GM19467 (cell line): ENCODE data around the gene C2CD4A.
A peak's percentile ranks its signal among the peaks of the same experiment; 100 is the strongest.

Source experiments
- ATAC-seq: cut with Tn5 transposase; IDR thresholded peaks from one replicate; pipeline ENCODE4 v1.9.1; 2021; ENCODE audit warnings: mild to moderate bottlenecking, moderate library complexity; ENCODE audit not compliant: unreplicated experiment

C2CD4A gene

GRCh38 chr15:62059108-62059815 is 7.5 kb upstream of the C2CD4A start:
- ATAC-seq = no peak

- peak; percentile 63 for ATAC-seq
Observed at GRCh38 chr15:62059816-62060112, 7.0 kb upstream of the C2CD4A start.

GRCh38 chr15:62060113-62060895 is 6.5 kb upstream of the C2CD4A start, which contains the start of gene VPS13C:
Gene VPS13C, minus strand, starts transcription at chr15:62060447. Its CDS starts 73 bp downstream, at chr15:62060374.
- ATAC-seq = peak; percentile 86

- ATAC-seq = no peak
Observed at GRCh38 chr15:62060896-62061280, 5.9 kb upstream of the C2CD4A start.

- no peak for ATAC-seq
Observed at GRCh38 chr15:62063825-62064635, 2.7 kb upstream of the C2CD4A start.

- ATAC-seq = no peak
Observed at GRCh38 chr15:62067448-62068044, 769 bp downstream of the C2CD4A start.

- ATAC-seq = no peak
Observed at GRCh38 chr15:62068071-62068809, 1.5 kb downstream of the C2CD4A start.

GRCh38 chr15:62068810-62069167 is 2.0 kb downstream of the C2CD4A start:
- ATAC-seq = no peak

GRCh38 chr15:62069551-62069950 is 2.8 kb downstream of the C2CD4A start:
- no peak for ATAC-seq

GRCh38 chr15:62071711-62072308 is 5.0 kb downstream of the C2CD4A start:
- ATAC-seq = no peak

- no peak for ATAC-seq
Observed at GRCh38 chr15:62075595-62076277, 9.0 kb downstream of the C2CD4A start.

- ATAC-seq = no peak
Observed at GRCh38 chr15:62079594-62079993, 12.8 kb downstream of the C2CD4A start.

- ATAC-seq = no peak
Observed at GRCh38 chr15:62083194-62084154, 16.7 kb downstream of the C2CD4A start.

GRCh38 chr15:62085740-62086139 is 19.0 kb downstream of the C2CD4A start:
- ATAC-seq = no peak

- no peak for ATAC-seq
Observed at GRCh38 chr15:62087671-62088352, 21.0 kb downstream of the C2CD4A start.

- ATAC-seq = no peak
Observed at GRCh38 chr15:62088353-62088693, 21.5 kb downstream of the C2CD4A start.

- ATAC-seq = no peak
Observed at GRCh38 chr15:62089616-62090015, 22.8 kb downstream of the C2CD4A start.

GRCh38 chr15:62090988-62091387 is 24.2 kb downstream of the C2CD4A start:
- no peak for ATAC-seq
